ENCODE measurements around the gene NR2C1.

Gene NR2C1

GRCh38 chr12:95096852-95097251, 23.4 kb upstream of the NR2C1 start:
- TF ChIP-seq CTCF (IDR thresholded peaks at IDR 0.05), result no peak

- no peak for TF ChIP-seq CTCF (IDR thresholded peaks at IDR 0.05)
Observed at GRCh38 chr12:95096378-95096777, 23.0 kb upstream of the NR2C1 start.

GRCh38 chr12:95089462-95089861, 16.0 kb upstream of the NR2C1 start:
- no peak for TF ChIP-seq CTCF (IDR thresholded peaks at IDR 0.05)

- no peak for TF ChIP-seq CTCF (IDR thresholded peaks at IDR 0.05)
Observed at GRCh38 chr12:95088379-95088778, 15.0 kb upstream of the NR2C1 start.

GRCh38 chr12:95085612-95086011, 12.2 kb upstream of the NR2C1 start:
- no peak for TF ChIP-seq CTCF (IDR thresholded peaks at IDR 0.05)

GRCh38 chr12:95083938-95084337, 10.5 kb upstream of the NR2C1 start:
- TF ChIP-seq CTCF (IDR thresholded peaks at IDR 0.05), result no peak

- no peak for TF ChIP-seq CTCF (IDR thresholded peaks at IDR 0.05)
Observed at GRCh38 chr12:95083471-95083870, 10.1 kb upstream of the NR2C1 start.

- TF ChIP-seq CTCF (IDR thresholded peaks at IDR 0.05), result no peak
Observed at GRCh38 chr12:95077341-95077740, 3.9 kb upstream of the NR2C1 start.

All from LNCAP (cell line).